SU-DHL-6 (cell line): ENCODE measurements around the gene PRR9.

Source experiments
- EZH2phosphoT487 ChIP-seq: fragments of 200-600 bp; sonication (generic), shearing (Covaris generic); conservative IDR thresholded peaks from 2 replicates; pipeline ENCODE4 v1.6.1; 2018; ENCODE audit warnings: mild to moderate bottlenecking, antibody characterized with exemption, low read length, moderate library complexity, mixed read lengths
- TF ChIP-seq, protein P1 (sequence below): fragments of 200-600 bp; sonication (generic); IDR thresholded peaks from one replicate; pipeline ENCODE4 v1.5.1; 2017; ENCODE audit warnings: antibody characterized with exemption, mild to moderate bottlenecking, low read length, moderate library complexity; ENCODE audit not compliant: insufficient read depth, poor library complexity, severe bottlenecking

DNA sequence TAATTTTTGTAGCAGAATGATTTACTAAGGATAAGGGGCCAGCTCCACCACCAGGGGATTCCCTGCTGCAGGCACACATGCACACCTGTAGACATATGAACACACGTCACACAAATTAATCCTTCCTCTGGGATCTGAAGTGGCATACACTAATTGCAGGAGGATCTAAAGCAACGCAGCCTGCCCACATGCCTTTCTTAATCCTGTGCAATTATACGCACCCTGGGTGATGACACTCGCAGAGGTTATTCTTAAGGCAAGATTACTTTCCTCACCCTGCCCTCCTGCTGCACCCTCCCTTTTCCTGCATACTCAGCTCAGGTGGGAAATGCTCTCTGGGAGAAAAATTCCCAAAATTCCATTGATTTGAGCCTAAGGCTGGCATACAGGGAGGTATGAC is 34.6 kb downstream of the PRR9 start:
- no peak for TF ChIP-seq EZH2phosphoT487
- TF ChIP-seq, protein P1, sequence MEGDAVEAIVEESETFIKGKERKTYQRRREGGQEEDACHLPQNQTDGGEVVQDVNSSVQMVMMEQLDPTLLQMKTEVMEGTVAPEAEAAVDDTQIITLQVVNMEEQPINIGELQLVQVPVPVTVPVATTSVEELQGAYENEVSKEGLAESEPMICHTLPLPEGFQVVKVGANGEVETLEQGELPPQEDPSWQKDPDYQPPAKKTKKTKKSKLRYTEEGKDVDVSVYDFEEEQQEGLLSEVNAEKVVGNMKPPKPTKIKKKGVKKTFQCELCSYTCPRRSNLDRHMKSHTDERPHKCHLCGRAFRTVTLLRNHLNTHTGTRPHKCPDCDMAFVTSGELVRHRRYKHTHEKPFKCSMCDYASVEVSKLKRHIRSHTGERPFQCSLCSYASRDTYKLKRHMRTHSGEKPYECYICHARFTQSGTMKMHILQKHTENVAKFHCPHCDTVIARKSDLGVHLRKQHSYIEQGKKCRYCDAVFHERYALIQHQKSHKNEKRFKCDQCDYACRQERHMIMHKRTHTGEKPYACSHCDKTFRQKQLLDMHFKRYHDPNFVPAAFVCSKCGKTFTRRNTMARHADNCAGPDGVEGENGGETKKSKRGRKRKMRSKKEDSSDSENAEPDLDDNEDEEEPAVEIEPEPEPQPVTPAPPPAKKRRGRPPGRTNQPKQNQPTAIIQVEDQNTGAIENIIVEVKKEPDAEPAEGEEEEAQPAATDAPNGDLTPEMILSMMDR = no peak
